SK-N-SH treated with all-trans-retinoic acid at 6 μM for 48 hours (cell line): ENCODE results near the gene ATP5F1E.

Experiments
- ATAC-seq: fragments of 200-7000 bp; cut with Tn5 transposase; 3 replicates; pipeline ENCODE4 v1.9.1; 2020; ENCODE audit warnings: mild to moderate bottlenecking, moderate library complexity
- ARNTL ChIP-seq: fragments of 450-650 bp; formaldehyde crosslinking; IDR thresholded peaks from 2 replicates; pipeline ENCODE4 v1.5.0; 2020; ENCODE audit warnings: low read depth, mild to moderate bottlenecking, moderate library complexity, borderline replicate concordance
- BACH2 ChIP-seq: fragments of 250-450 bp; sonication (Bioruptor Pico); IDR thresholded peaks from 2 replicates; pipeline ENCODE4 v1.9.0; 2021; ENCODE audit warnings: mild to moderate bottlenecking, borderline replicate concordance
- CSDC2 ChIP-seq: fragments of 250-450 bp; sonication (Bioruptor Pico); IDR thresholded peaks from 2 replicates; pipeline ENCODE4 v1.5.0; 2020; ENCODE audit warnings: mild to moderate bottlenecking, moderate library complexity
- ESRRG ChIP-seq: fragments of 250-450 bp; sonication (Bioruptor Pico); IDR thresholded peaks from 2 replicates; pipeline ENCODE4 v1.6.1; 2021; ENCODE audit warnings: mild to moderate bottlenecking
- GLIS3 ChIP-seq: fragments of 250-450 bp; sonication (Bioruptor Pico); IDR thresholded peaks from 2 replicates; pipeline ENCODE4 v1.5.0; 2020; ENCODE audit warnings: mild to moderate bottlenecking, moderate library complexity
- ISL1 ChIP-seq: fragments of 250-450 bp; sonication (Bioruptor Pico); IDR thresholded peaks from 2 replicates; pipeline ENCODE4 v2.1.2; 2022; ENCODE audit warnings: mild to moderate bottlenecking, moderate library complexity
- OSR1 ChIP-seq: fragments of 250-450 bp; sonication (Bioruptor Pico); IDR thresholded peaks from 2 replicates; pipeline ENCODE4 v1.8.0; 2022; ENCODE audit warnings: moderate library complexity, mild to moderate bottlenecking, inconsistent platforms
- PATZ1 ChIP-seq: fragments of 250-450 bp; sonication (Bioruptor Pico); IDR thresholded peaks from 2 replicates; pipeline ENCODE4 v1.8.0; 2020; ENCODE audit warnings: mild to moderate bottlenecking, moderate library complexity, borderline replicate concordance
- POU6F1 ChIP-seq: fragments of 250-450 bp; sonication (Bioruptor Pico); IDR thresholded peaks from 2 replicates; pipeline ENCODE4 v1.8.0; 2021; ENCODE audit warnings: low read depth, mild to moderate bottlenecking, moderate library complexity, borderline replicate concordance
- PPARA ChIP-seq: fragments of 250-450 bp; sonication (Bioruptor Pico); IDR thresholded peaks from 2 replicates; pipeline ENCODE4 v1.5.0; 2020; ENCODE audit warnings: mild to moderate bottlenecking, borderline replicate concordance
- RARB ChIP-seq: fragments of 250-450 bp; sonication (Bioruptor Pico); IDR thresholded peaks from 2 replicates; pipeline ENCODE4 v1.8.0; 2021; ENCODE audit warnings: mild to moderate bottlenecking, moderate library complexity
- SNAI2 ChIP-seq: fragments of 250-450 bp; sonication (Bioruptor Pico); IDR thresholded peaks from 2 replicates; pipeline ENCODE4 v1.5.0; 2020; ENCODE audit warnings: mild to moderate bottlenecking, moderate library complexity
- TCF4 ChIP-seq: fragments of 250-450 bp; sonication (Bioruptor Pico); IDR thresholded peaks from 2 replicates; pipeline ENCODE4 v1.8.0; 2021; ENCODE audit warnings: mild to moderate bottlenecking, moderate library complexity, borderline replicate concordance
- TOX ChIP-seq: fragments of 250-450 bp; sonication (Bioruptor Pico); IDR thresholded peaks from 2 replicates; pipeline ENCODE4 v1.8.0; 2021; ENCODE audit warnings: mild to moderate bottlenecking, moderate library complexity, borderline replicate concordance
- TSHZ2 ChIP-seq: fragments of 250-450 bp; sonication (Bioruptor Pico); IDR thresholded peaks from 2 replicates; pipeline ENCODE4 v1.5.0; 2020; ENCODE audit warnings: mild to moderate bottlenecking, moderate library complexity
- ZFP30 ChIP-seq: fragments of 450-650 bp; formaldehyde crosslinking; IDR thresholded peaks from 2 replicates; pipeline ENCODE4 v1.5.0; 2022; ENCODE audit warnings: mild to moderate bottlenecking, moderate library complexity
- ZNF565 ChIP-seq: fragments of 450-650 bp; formaldehyde crosslinking; conservative IDR thresholded peaks from 2 replicates; pipeline ENCODE4 v1.5.0; 2020; ENCODE audit warnings: low read depth, mild to moderate bottlenecking, moderate library complexity
- ZNF70 ChIP-seq: fragments of 450-650 bp; formaldehyde crosslinking; IDR thresholded peaks from 2 replicates; pipeline ENCODE4 v1.5.0; 2020; ENCODE audit warnings: mild to moderate bottlenecking, moderate library complexity
- ZNF8 ChIP-seq: fragments of 450-650 bp; formaldehyde crosslinking; IDR thresholded peaks from 2 replicates; pipeline ENCODE4 v1.5.0; 2020; ENCODE audit warnings: mild to moderate bottlenecking, moderate library complexity

The ATP5F1E gene

GRCh38 chr20:59024111-59024530, 8.0 kb downstream of the ATP5F1E start:
- no peak for TF ChIP-seq TCF4 (CRISPR knock-in tag)
- TF ChIP-seq ESRRG (CRISPR knock-in tag), result no peak
- no peak for TF ChIP-seq ZNF8 (CRISPR knock-in tag)
- no peak for TF ChIP-seq ZNF565
- no peak for TF ChIP-seq ISL1 (CRISPR knock-in tag)
- no peak for TF ChIP-seq POU6F1 (CRISPR knock-in tag)
- no peak for TF ChIP-seq CSDC2
- TF ChIP-seq RARB (CRISPR knock-in tag), result no peak
- TF ChIP-seq GLIS3 (CRISPR knock-in tag), result no peak
- TF ChIP-seq ZFP30 (CRISPR knock-in tag), result no peak
- no peak for TF ChIP-seq SNAI2 (CRISPR knock-in tag)
- TF ChIP-seq ZNF70, result no peak
- TF ChIP-seq PATZ1, result no peak
- no peak for TF ChIP-seq TSHZ2 (CRISPR knock-in tag)
- no peak for TF ChIP-seq TOX (CRISPR knock-in tag)

GRCh38 chr20:59023616-59024015, 8.5 kb downstream of the ATP5F1E start:
- TF ChIP-seq TCF4 (CRISPR knock-in tag) (no peak), BACH2 (CRISPR knock-in tag) (no peak), SNAI2 (CRISPR knock-in tag) (no peak), ZNF70 (no peak), OSR1 (CRISPR knock-in tag) (no peak), GLIS3 (CRISPR knock-in tag) (no peak), RARB (CRISPR knock-in tag) (no peak), ISL1 (CRISPR knock-in tag) (no peak), PATZ1 (no peak)
- ATAC-seq, result no peak

More at GRCh38 chr20:59024111-59024530, 8.0 kb downstream of the ATP5F1E start:
- no peak for ATAC-seq

- no peak for ATAC-seq
Observed at GRCh38 chr20:59022754-59023153, 9.4 kb downstream of the ATP5F1E start.

GRCh38 chr20:59020938-59021551, 11.1 kb downstream of the ATP5F1E start:
- ATAC-seq, result peak; percentile 68
- TF ChIP-seq ISL1 (CRISPR knock-in tag) (no peak), ARNTL (CRISPR knock-in tag) (no peak), GLIS3 (CRISPR knock-in tag) (no peak), TOX (CRISPR knock-in tag) (no peak), PPARA (no peak), ZNF70 (no peak)
- TF ChIP-seq, all 23 proteins: peak for 0

More at GRCh38 chr20:59022754-59023153, 9.4 kb downstream of the ATP5F1E start:
- no peak for TF ChIP-seq PPARA
